Neural cell (in vitro differentiated cells): ENCODE measurements around the gene INMT.

Experiments used
- EP300 ChIP-seq: fragments of 450-650 bp; conservative IDR thresholded peaks from 2 replicates; pipeline ENCODE4 v1.6.1; 2014; ENCODE audit warnings: antibody characterized with exemption, mild to moderate bottlenecking, moderate library complexity; ENCODE audit not compliant: poor library complexity, severe bottlenecking
- EZH2 ChIP-seq: fragments of 200-600, 300-800 bp; shearing (Covaris generic), sonication (generic); IDR thresholded peaks from 2 replicates; pipeline ENCODE4 v1.6.1; 2014; ENCODE audit warnings: antibody characterized with exemption, low read length, borderline replicate concordance, mild to moderate bottlenecking; ENCODE audit not compliant: insufficient read depth, poor library complexity, severe bottlenecking
- MXI1 ChIP-seq: fragments of 450-650 bp; conservative IDR thresholded peaks from 2 replicates; pipeline ENCODE4 v1.6.1; 2014; ENCODE audit warnings: antibody characterized with exemption, mild to moderate bottlenecking; ENCODE audit not compliant: poor library complexity, severe bottlenecking
- POLR2AphosphoS5 ChIP-seq: IDR thresholded peaks from 2 replicates; pipeline ENCODE4 v1.6.1; 2012
- RAD21 ChIP-seq: fragments of 450-650 bp; conservative IDR thresholded peaks from 2 replicates; pipeline ENCODE4 v1.6.1; 2014; ENCODE audit warnings: antibody characterized with exemption, mild to moderate bottlenecking, moderate library complexity
- SMC3 ChIP-seq: fragments of 450-650 bp; conservative IDR thresholded peaks from 2 replicates; pipeline ENCODE4 v1.6.1; 2014; ENCODE audit warnings: antibody characterized with exemption, mild to moderate bottlenecking, moderate library complexity; ENCODE audit not compliant: poor library complexity
- TF ChIP-seq, protein P1 (sequence below): IDR thresholded peaks from 2 replicates; pipeline ENCODE4 v1.6.1; 2012; ENCODE audit warnings: borderline replicate concordance
- TF ChIP-seq, protein P2 (sequence below): fragments of 450-650 bp; IDR thresholded peaks from 2 replicates; pipeline ENCODE4 v1.5.1; 2014; ENCODE audit warnings: antibody characterized with exemption, mild to moderate bottlenecking, moderate library complexity; ENCODE audit not compliant: poor library complexity, severe bottlenecking

DNA sequence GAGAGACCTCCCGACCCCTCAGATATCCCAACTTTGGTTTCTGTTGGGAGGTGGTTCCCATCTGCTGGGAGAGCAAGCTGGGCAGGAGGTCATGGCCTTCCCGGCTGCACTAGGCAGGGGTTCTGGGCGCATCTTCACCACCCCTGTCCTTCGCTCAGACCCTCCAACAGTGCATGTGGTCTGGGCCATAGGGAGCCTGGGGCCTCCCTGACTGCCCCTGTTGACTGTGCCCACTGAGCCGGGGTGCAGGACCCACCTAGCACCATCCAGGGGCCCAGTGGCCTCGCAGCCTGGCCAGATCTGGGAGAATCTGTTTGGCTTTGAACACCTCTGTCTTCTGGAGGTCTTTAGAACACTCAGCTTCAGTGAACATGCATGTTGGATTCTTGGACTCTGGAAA lies 18.7 kb upstream of the INMT start:
- TF ChIP-seq, protein P1, sequence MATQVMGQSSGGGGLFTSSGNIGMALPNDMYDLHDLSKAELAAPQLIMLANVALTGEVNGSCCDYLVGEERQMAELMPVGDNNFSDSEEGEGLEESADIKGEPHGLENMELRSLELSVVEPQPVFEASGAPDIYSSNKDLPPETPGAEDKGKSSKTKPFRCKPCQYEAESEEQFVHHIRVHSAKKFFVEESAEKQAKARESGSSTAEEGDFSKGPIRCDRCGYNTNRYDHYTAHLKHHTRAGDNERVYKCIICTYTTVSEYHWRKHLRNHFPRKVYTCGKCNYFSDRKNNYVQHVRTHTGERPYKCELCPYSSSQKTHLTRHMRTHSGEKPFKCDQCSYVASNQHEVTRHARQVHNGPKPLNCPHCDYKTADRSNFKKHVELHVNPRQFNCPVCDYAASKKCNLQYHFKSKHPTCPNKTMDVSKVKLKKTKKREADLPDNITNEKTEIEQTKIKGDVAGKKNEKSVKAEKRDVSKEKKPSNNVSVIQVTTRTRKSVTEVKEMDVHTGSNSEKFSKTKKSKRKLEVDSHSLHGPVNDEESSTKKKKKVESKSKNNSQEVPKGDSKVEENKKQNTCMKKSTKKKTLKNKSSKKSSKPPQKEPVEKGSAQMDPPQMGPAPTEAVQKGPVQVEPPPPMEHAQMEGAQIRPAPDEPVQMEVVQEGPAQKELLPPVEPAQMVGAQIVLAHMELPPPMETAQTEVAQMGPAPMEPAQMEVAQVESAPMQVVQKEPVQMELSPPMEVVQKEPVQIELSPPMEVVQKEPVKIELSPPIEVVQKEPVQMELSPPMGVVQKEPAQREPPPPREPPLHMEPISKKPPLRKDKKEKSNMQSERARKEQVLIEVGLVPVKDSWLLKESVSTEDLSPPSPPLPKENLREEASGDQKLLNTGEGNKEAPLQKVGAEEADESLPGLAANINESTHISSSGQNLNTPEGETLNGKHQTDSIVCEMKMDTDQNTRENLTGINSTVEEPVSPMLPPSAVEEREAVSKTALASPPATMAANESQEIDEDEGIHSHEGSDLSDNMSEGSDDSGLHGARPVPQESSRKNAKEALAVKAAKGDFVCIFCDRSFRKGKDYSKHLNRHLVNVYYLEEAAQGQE: no peak
- TF ChIP-seq POLR2AphosphoS5: no peak
- no peak for TF ChIP-seq EP300
- no peak for TF ChIP-seq EZH2
- TF ChIP-seq, protein P2, sequence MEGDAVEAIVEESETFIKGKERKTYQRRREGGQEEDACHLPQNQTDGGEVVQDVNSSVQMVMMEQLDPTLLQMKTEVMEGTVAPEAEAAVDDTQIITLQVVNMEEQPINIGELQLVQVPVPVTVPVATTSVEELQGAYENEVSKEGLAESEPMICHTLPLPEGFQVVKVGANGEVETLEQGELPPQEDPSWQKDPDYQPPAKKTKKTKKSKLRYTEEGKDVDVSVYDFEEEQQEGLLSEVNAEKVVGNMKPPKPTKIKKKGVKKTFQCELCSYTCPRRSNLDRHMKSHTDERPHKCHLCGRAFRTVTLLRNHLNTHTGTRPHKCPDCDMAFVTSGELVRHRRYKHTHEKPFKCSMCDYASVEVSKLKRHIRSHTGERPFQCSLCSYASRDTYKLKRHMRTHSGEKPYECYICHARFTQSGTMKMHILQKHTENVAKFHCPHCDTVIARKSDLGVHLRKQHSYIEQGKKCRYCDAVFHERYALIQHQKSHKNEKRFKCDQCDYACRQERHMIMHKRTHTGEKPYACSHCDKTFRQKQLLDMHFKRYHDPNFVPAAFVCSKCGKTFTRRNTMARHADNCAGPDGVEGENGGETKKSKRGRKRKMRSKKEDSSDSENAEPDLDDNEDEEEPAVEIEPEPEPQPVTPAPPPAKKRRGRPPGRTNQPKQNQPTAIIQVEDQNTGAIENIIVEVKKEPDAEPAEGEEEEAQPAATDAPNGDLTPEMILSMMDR: no peak
- TF ChIP-seq RAD21: no peak
- no peak for TF ChIP-seq MXI1
- no peak for TF ChIP-seq SMC3
